Mucosa of descending colon (tissue), 3 donors: ENCODE data around the gene OR13F1. TPM values are rescaled to one million over a fixed set of nuclear protein-coding genes. Genes with fewer than 3 reads are reported as not detected.
"Not testable (repeated sequence)": the region's sequence is repeated elsewhere in the genome, so short reads cannot be mapped to it uniquely, and the experiment has no call there.

Experiments used
- ATAC-seq: fragments of 200-7000 bp; cut with Tn5 transposase; one replicate; pipeline ENCODE4 v1.9.1; 2020; ENCODE audit warnings: mild to moderate bottlenecking, moderate library complexity
- DNase-seq, 3 donors: peaks; one replicate each; pipeline ENCODE4 v3.0.0-alpha.2; 2020
- H3K36me3 ChIP-seq: fragments of 200-600 bp; one replicate; pipeline ENCODE4 v1.8.0; 2021; ENCODE audit warnings: low read depth, mild to moderate bottlenecking
- H3K4me1 ChIP-seq: fragments of 200-600 bp; one replicate; pipeline ENCODE4 v1.8.0; 2021; ENCODE audit warnings: low read depth, mild to moderate bottlenecking
- H3K4me3 ChIP-seq: fragments of 200-600 bp; one replicate; pipeline ENCODE4 v1.8.0; 2021; ENCODE audit warnings: mild to moderate bottlenecking
- H3K9me3 ChIP-seq: fragments of 200-600 bp; one replicate; pipeline ENCODE4 v1.8.0; 2021; ENCODE audit warnings: mild to moderate bottlenecking
- CTCF ChIP-seq: fragments of 200-600 bp; IDR thresholded peaks from one replicate; pipeline ENCODE4 v1.8.0; 2022; ENCODE audit warnings: antibody characterized with exemption, mild to moderate bottlenecking
- intact Hi-C, 2 donors: fragments of 100-400 bp; cut with DNase I in 1 of 2; cut with micrococcal nuclease in 1 of 2; formaldehyde crosslinking; loops; one replicate each; pipeline versions ENCODE4 v1.11.0 to v1.11.1; 2022; cut with DNase I, micrococcal nuclease
- total RNA-seq, 3 donors: library from RNA; stranded (reverse); fragmentation: NEBNext Ultra II Directional in 2 of 3; extraction: Animal tissue kit (Norgen Biotek cat#: 25700) in 2 of 3; gene quantifications; one replicate each; pipeline versions ENCODE4 v1.2.1 to v1.2.4, GENCODE V29; 2021 to 2023
- donor health status: DM: no; HTN: no; CAD: no; lungs with moderate emphysema.
- donor health status: DM: no; HTN: no; CAD: no.
- donor health status: DM: no; HTN: yes; CAD: no.

Gene OR13F1
- total RNA-seq, 3 donors from 2014 or later: not detected

- Histone ChIP-seq H3K36me3 (no peaks in the 10 kb centered on the region), H3K4me1 (no peaks in the 10 kb centered on the region), H3K4me3 (no peak overlapping the region), H3K9me3 (no peaks in the 10 kb centered on the region)
- intact Hi-C loops: no loop called here
- TF ChIP-seq CTCF: no peak
- ATAC-seq (no peak), DNase-seq (no peak)
Measured at GRCh38 chr9:104485014-104485413, 19.0 kb upstream of the OR13F1 start.

- intact Hi-C loops: no loop called here
- Histone ChIP-seq H3K9me3 (no peaks in the 10 kb centered on the region), H3K36me3 (no peaks in the 10 kb centered on the region), H3K4me1 (no peaks in the 10 kb centered on the region), H3K4me3 (no peak overlapping the region)
- ATAC-seq (no peak), DNase-seq (no peak)
- TF ChIP-seq CTCF: no peak
Measured at GRCh38 chr9:104494808-104495207, 9.3 kb upstream of the OR13F1 start.

- H3K4me3 ChIP-seq: no peak overlapping the region
- intact Hi-C loops: no loop called here
- no peak for TF ChIP-seq CTCF
Measured at GRCh38 chr9:104503440-104503839, 623 bp upstream of the OR13F1 start.

GRCh38 chr9:104506565-104506964 is 2.5 kb downstream of the OR13F1 start:
- H3K4me1 ChIP-seq: no peaks in the 10 kb centered on the region
- H3K36me3 ChIP-seq: no peaks in the 10 kb centered on the region
- no peak for ATAC-seq
- DNase-seq: no peak
- intact Hi-C loops: no loop called here
- no peaks in the 10 kb centered on the region for H3K9me3 ChIP-seq
- TF ChIP-seq CTCF: no peak
- no peak overlapping the region for H3K4me3 ChIP-seq

More at GRCh38 chr9:104503440-104503839, 623 bp upstream of the OR13F1 start:
- DNase-seq (no peak), ATAC-seq (no peak)
- no peaks in the 10 kb centered on the region for H3K36me3 ChIP-seq
- no peaks in the 10 kb centered on the region for H3K4me1 ChIP-seq
- H3K9me3 ChIP-seq: no peaks in the 10 kb centered on the region

GRCh38 chr9:104514901-104515300 is 10.8 kb downstream of the OR13F1 start:
- intact Hi-C loops: no loop called here
- ATAC-seq (no peak), DNase-seq (no peak)
- Histone ChIP-seq H3K36me3 (no peaks in the 10 kb centered on the region), H3K9me3 (no peaks in the 10 kb centered on the region), H3K4me3 (no peak overlapping the region), H3K4me1 (no peaks in the 10 kb centered on the region)
- TF ChIP-seq CTCF: no peak

- DNase-seq, H3K36me3 ChIP-seq, H3K4me1 ChIP-seq, intact Hi-C loops, ATAC-seq, H3K4me3 ChIP-seq, H3K9me3 ChIP-seq: not testable (repeated sequence)
Measured at GRCh38 chr9:104520241-104520640, 16.2 kb downstream of the OR13F1 start.
